Lower lobe of right lung (tissue), 2 donors: ENCODE measurements around the gene ST3GAL3. TPM values are rescaled to one million over a fixed set of nuclear protein-coding genes. Genes with fewer than 3 reads are reported as not detected.
A peak's percentile ranks its signal among the peaks of the same experiment; 100 is the strongest.

ENCODE experiments used
- ATAC-seq, 2 donors: fragments of 200-7000 bp; cut with Tn5 transposase; one replicate each; pipeline ENCODE4 v1.9.1; 2020 to 2022; ENCODE audit warnings: mild to moderate bottlenecking in 2 of 2, moderate library complexity in 2 of 2
- DNase-seq: peaks from one replicate; pipeline ENCODE4 v3.0.0-alpha.2; 2020
- H3K27ac ChIP-seq: fragments of 200-600 bp; one replicate; pipeline ENCODE4 v1.8.0; 2022
- H3K27me3 ChIP-seq: fragments of 200-600 bp; one replicate; pipeline ENCODE4 v1.8.0; 2022; ENCODE audit warnings: low read depth
- H3K36me3 ChIP-seq: fragments of 200-600 bp; one replicate; pipeline ENCODE4 v1.8.0; 2022; ENCODE audit warnings: mild to moderate bottlenecking
- H3K4me1 ChIP-seq: fragments of 200-600 bp; one replicate; pipeline ENCODE4 v1.8.0; 2022
- H3K4me3 ChIP-seq: fragments of 200-600 bp; one replicate; pipeline ENCODE4 v1.8.0; 2022; ENCODE audit warnings: mild to moderate bottlenecking
- H3K9me3 ChIP-seq: fragments of 200-600 bp; one replicate; pipeline ENCODE4 v1.8.0; 2022
- CTCF ChIP-seq: fragments of 200-600 bp; IDR thresholded peaks from one replicate; pipeline ENCODE4 v1.8.0; 2022; ENCODE audit warnings: antibody characterized with exemption, mild to moderate bottlenecking
- intact Hi-C: fragments of 100-400 bp; cut with DNase I; formaldehyde crosslinking; loops from one replicate; pipeline ENCODE4 v1.11.0; 2022
- total RNA-seq: library from RNA; stranded (reverse); fragmentation: NEBNext Ultra II Directional; extraction: Animal tissue kit (Norgen Biotek cat#: 25700); gene quantifications from one replicate; pipeline ENCODE4 v1.2.1, GENCODE V29; 2021
- donor health status: DM: no; HTN: yes; CAD: no; lungs with severe emphysema.

Gene ST3GAL3
- total RNA-seq, 1 donor from 2014 or later: 23.6 TPM

- H3K36me3 ChIP-seq: peaks cover 8% of the 10 kb centered on the region
- ATAC-seq (no peak), DNase-seq (no peak)
- H3K4me3 ChIP-seq: no peak overlapping the region
- H3K9me3 ChIP-seq: peaks cover 14% of the 10 kb centered on the region
- intact Hi-C loops: no loop called here
- H3K4me1 ChIP-seq: no peaks in the 10 kb centered on the region
- H3K27ac ChIP-seq: no peak overlapping the region
- no peak for TF ChIP-seq CTCF
- H3K27me3 ChIP-seq: no peaks in the 10 kb centered on the region
Observed at GRCh38 chr1:43817304-43817939, 110.1 kb downstream of the ST3GAL3 start.

GRCh38 chr1:43818691-43819090, 111.4 kb downstream of the ST3GAL3 start:
- H3K4me3 ChIP-seq: no peak overlapping the region
- H3K27me3 ChIP-seq: no peaks in the 10 kb centered on the region
- ATAC-seq (no peak), DNase-seq (no peak)
- peaks cover 8% of the 10 kb centered on the region for H3K36me3 ChIP-seq
- intact Hi-C loops: no loop called here
- no peak overlapping the region for H3K27ac ChIP-seq
- TF ChIP-seq CTCF: no peak
- no peaks in the 10 kb centered on the region for H3K4me1 ChIP-seq
- peaks cover 14% of the 10 kb centered on the region for H3K9me3 ChIP-seq

- Histone ChIP-seq H3K4me3 (no peak overlapping the region), H3K4me1 (no peaks in the 10 kb centered on the region), H3K36me3 (peaks cover 8% of the 10 kb centered on the region), H3K27ac (no peak overlapping the region), H3K9me3 (peaks cover 14% of the 10 kb centered on the region), H3K27me3 (no peaks in the 10 kb centered on the region)
- DNase-seq (no peak), ATAC-seq (no peak)
- intact Hi-C loops: no loop called here
- no peak for TF ChIP-seq CTCF
Observed at GRCh38 chr1:43819357-43819756, 112.0 kb downstream of the ST3GAL3 start.

GRCh38 chr1:43821471-43821870, 114.1 kb downstream of the ST3GAL3 start:
- Histone ChIP-seq H3K27ac (no peak overlapping the region), H3K4me3 (no peak overlapping the region), H3K9me3 (peaks cover 14% of the 10 kb centered on the region), H3K36me3 (peaks cover 6% of the 10 kb centered on the region), H3K27me3 (no peaks in the 10 kb centered on the region), H3K4me1 (no peaks in the 10 kb centered on the region)
- no peak for TF ChIP-seq CTCF
- intact Hi-C loops: no loop called here
- DNase-seq (no peak), ATAC-seq (no peak)

DNA sequence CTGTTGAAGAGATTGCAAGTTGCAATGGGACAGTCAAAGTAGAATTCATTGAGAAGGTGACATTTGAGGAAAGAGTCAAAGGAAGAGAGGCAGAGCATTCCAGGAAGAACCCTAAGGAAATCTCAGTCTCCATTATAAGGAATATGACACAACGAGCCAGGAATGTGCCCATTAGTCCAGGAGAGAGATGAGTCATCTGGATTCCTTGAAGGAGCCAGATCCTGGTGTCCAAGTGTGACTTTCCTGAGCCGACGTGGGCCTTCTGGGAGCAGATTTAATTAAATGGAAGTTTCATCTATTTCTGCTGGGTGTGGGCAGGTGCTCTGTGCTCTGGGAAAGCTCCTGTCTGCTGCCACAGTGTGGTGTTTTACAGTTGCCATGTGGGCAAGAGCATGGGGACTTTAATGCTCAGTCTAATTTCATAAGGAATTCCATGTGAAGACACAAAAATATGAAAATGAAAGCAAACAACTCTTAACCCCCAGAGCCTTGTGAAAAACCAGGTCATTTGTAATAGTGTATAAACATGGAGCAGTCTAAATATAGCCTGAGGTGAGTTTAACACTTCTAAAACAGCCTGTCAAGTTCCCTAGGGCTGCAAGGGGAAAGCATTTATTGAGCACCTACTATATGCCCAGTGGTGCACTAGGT, 114.8 kb downstream of the ST3GAL3 start:
- H3K27ac ChIP-seq: no peak overlapping the region
- H3K4me1 ChIP-seq: no peaks in the 10 kb centered on the region
- ATAC-seq (peak; percentile 39 to 65), DNase-seq (no peak)
- intact Hi-C loops: no loop called here
- TF ChIP-seq CTCF: no peak
- no peaks in the 10 kb centered on the region for H3K27me3 ChIP-seq
- peaks cover 14% of the 10 kb centered on the region for H3K9me3 ChIP-seq
- no peak overlapping the region for H3K4me3 ChIP-seq
- H3K36me3 ChIP-seq: peaks cover 6% of the 10 kb centered on the region
